Measurements from ENCODE around the gene SLC38A8.

The SLC38A8 gene

GRCh38 chr16:84047626-84048025 lies 5.0 kb upstream of the SLC38A8 start:
- no peak for DNase-seq

DNA sequence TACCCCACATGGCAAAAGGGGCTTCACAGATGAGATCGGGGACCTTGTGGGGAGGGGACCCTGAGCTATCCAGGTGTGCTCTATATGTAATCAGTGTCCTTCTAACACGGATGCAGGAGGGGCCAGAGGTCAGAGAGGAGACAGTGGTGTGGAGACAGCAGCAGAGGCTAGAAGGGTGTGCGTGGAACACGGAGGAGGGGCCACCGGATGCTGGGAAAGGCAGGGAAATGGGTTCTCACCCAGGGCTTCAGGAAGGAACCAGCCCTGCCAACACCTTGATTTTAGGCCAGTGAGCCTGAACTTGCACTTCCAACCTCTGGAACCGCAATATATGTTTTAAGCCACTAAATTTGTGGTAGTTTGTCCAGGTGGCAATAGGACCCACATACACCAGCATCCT lies 4.6 kb upstream of the SLC38A8 start:
- no peak for DNase-seq

DNA sequence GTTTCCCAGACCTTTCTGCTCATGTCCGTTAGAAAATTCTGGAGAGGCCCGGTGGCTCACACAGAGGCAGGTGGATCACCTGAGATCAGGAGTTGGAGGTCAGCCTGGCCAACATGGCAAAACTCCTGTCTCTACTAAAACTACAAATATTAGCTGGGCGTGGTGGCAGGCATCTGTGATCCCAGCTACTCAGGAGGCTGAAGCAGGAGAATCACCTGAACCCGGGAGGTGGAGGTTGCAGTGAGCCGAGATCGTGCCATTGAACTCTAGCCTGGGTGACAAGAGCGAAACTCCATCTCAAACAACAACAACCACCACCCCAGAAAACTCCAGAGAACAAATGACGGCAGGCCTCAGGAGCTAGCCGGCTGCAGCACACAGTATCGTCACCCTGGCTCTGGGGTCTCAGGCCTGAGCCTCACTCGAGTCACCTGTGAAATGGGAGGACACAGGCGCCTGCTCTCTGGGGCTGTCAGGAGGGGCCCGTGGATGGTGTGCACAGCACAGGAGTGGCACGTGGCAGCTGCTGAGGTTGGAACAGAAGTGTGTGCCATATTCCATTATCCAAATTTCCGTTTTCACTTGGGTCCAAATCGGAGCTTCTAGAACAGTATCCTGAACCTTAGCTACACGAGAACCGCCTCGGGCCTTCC lies 3.3 kb upstream of the SLC38A8 start:
- no peak for DNase-seq

DNA sequence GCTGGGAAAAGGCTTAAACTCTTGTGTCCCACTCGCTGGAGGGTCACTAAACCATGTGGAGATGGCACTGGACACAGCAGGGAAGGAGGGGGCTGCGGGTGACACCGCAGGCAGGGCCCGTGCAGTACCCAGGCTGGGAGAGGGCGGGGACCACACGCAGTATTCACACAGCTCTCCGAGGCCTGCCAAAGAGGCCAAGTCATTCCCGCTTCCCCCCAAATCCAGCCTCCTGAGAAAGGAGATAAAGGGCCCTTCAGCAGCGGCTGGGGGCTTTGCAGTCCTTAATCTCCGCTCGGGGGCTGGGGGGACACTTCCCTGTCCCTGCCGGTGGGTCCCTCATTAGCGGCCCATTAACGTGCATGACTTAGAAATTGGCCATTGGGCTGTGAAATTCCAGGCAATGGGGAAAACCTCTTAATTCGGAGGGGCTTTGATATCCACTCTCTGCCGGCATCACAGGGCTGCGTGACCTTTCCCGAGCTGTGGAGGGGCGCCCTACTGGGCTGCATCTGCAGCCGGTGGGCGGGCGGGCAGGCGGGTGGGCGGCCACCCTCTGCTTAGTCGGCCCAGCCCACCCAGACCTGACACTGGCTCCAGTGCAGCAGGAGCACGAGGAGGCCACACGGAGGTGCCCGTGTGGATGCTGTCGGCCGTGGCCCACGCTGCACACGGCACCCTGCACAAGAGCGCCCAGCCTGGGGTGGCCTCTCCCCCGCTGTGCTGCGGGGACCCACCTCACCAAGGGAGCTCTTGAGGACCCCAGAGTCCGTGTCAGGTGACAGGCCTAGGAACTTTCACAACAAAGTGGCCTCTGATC lies 2.6 kb upstream of the SLC38A8 start:
- DNase-seq: no peak

GRCh38 chr16:84044118-84044488 lies 1.5 kb upstream of the SLC38A8 start:
- DNase-seq: no peak

- no peak for DNase-seq
These were observed 1.0 kb upstream of the SLC38A8 start for GRCh38 chr16:84043486-84044117.

GRCh38 chr16:84042879-84043485 lies 387 bp upstream of the SLC38A8 start:
- no peak for DNase-seq

DNA sequence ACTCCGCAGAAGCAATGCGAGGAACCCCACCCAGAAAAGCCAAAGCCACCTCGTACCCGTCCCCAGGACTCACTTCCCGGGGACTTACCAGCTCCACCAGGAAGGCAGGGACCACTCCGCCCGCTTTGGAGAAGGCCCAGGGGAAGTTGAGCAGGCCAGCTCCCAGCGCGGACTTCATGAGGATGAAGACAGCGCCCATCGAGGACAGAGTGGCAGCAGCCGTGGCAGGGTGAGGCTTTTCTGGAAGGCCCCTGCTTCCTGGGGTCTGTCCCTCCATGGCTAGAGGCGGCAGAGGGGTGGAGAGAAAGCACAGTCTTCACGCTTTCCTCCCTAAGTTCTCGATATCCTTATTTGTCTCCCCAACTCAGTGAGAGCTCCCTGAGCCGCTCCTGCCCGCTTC lies 714 bp downstream of the SLC38A8 start:
- DNase-seq: no peak

- DNase-seq: no peak
These were observed 1.5 kb downstream of the SLC38A8 start for GRCh38 chr16:84040823-84041820.

GRCh38 chr16:84040226-84040822 lies 2.3 kb downstream of the SLC38A8 start:
- no peak for DNase-seq

DNA sequence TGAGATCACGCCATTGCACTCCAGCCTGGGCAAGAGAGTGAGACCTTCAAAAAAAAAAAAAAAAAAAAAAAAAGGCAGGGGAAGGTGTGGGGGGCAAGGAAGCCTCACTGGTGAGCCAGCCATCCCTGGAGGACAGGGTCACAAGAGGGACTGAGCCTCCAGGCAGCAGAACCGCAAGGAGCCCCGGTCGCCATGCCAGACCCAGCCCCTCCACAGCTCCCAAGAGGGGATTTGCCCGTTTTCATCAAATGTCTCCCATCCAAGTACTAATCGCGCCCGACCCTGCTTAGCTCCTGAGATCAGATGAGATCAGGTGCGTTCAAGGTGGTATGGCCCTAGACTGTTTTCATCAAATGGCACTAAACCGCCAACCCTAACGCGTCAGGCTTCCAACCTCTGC lies 2.9 kb downstream of the SLC38A8 start:
- no peak for DNase-seq

GRCh38 chr16:84038469-84038868 lies 4.1 kb downstream of the SLC38A8 start:
- no peak for DNase-seq

DNA sequence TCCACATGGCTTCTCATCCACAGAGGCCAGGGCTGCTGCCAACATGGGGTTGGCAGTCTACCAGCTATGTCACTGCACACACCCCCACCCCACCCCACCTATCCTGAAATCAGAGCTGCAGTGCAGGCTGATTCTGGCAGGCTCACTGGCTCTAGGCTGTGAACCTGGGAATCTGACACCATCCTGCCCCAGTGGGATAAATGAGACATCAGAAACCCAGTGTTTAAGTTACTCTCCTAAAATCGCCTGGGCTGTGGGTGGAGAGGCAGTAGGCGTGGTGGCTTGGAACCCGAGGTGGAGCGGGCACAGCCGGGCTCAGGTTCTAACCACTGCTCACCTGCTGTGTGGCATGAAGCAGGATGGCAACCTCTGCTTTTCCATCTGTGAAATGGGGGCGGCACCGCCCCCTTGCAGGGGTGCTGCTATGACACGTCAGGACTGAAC lies 5.6 kb downstream of the SLC38A8 start:
- DNase-seq: no peak

DNA sequence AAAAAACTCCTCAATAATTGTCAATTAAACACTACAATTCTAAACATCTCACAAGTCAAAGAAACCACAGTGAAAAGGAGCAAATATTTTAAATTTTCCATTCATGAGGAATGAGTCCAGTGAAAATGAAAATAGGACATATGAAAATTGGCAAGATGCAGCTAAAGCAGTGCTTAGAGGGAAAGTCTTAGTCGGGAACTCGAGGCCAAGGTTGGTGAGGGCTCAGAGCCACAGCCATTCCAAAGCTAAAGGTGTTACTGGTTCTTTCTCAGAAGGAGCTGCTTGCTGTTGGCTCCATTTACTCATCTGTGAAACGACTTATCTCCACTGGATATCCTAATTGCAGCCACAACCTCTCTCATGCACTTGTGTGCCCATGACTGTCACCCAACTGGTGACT lies 6.5 kb downstream of the SLC38A8 start:
- DNase-seq: no peak

DNA sequence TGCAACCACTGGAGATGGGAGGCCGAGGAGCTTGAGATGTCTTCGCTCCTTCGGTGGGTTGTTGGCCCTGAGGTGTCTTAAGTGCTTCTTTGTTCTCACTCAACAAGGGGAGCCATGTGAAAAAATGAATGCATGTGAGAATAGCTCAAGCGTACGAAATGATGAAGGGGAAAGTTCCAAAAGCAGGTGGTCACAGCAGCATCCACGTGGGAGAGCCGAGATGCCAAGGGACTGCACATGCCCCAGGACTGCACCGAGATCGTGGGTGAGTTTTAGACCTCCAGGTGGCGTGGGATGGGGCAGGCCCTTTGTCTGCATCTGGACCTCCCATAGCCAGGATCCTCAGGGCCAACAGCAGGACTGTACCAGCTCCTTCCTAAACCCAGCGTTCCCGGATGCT lies 8.1 kb downstream of the SLC38A8 start:
- DNase-seq: no peak

DNA sequence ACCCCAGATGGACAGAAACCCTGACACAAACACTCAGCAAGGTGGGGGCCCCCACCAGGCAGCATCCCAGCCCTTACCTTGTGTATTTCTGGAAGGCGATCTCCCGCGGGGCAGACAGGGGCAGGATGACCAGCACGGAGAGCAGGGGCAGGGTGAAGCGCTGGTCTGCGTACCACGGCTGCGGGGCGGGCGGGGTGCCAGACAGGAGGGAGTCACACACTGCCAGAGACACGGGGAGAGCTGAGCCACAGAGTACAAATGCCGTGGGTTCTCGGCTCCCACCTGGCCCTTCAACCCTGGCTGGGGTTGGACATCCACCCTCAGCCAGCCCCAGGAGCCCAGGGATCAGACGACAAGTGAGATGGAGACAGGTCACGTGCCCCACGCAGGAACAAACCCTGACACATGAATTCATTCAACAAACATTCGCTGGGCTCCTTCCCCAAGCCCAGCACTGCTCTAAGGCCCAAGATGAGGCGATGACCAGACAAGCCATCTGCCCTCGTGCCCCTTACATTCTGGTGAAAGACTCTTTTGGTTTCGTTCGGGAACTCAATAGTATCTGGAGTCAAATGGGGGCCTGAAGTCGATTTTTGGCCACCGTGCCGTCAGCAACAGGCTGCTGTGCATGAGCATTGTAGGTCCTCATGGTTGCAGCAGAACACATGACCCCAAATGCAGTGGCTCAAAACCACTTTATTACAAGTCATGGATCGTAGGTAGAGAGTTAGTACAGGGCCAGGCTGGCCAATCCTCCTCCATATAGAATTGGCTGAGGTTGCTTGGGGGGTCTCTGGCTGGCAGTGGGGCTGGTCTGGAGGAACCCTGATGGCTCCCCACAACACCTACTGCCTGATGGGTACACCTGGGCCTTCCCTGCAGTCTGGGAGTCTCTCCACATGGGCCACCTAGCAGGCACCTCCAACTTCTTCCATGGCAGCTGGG lies 9.1 kb downstream of the SLC38A8 start:
- no peak for DNase-seq

GRCh38 chr16:84032458-84033178 lies 10.0 kb downstream of the SLC38A8 start:
- no peak for DNase-seq

GRCh38 chr16:84031556-84031955 lies 11.0 kb downstream of the SLC38A8 start:
- DNase-seq: no peak

- DNase-seq: no peak
These were observed 13.1 kb downstream of the SLC38A8 start for GRCh38 chr16:84029297-84030047.

Measured in activated CD8-positive, alpha-beta memory T cell treated with anti-CD3 and anti-CD28 coated beads for 24 hours (primary cell).